Osteocyte (in vitro differentiated cells): Measurements from ENCODE around the gene GEN1. TPM values are rescaled to one million over a fixed set of nuclear protein-coding genes. Genes with fewer than 3 reads are reported as not detected.

Experiments
- DNase-seq: peaks from one replicate; pipeline ENCODE4 v3.0.0; 2021; ENCODE audit warnings: mixed read lengths; ENCODE audit not compliant: unreplicated experiment; ENCODE audit errors: extremely low spot score
- H3K27ac Mint-ChIP-seq: one replicate; pipeline ENCODE4 v1.8.0; 2021; ENCODE audit warnings: mild to moderate bottlenecking, mixed read lengths; ENCODE audit not compliant: unreplicated experiment
- H3K27me3 Mint-ChIP-seq: one replicate; pipeline ENCODE4 v1.8.0; 2021; ENCODE audit warnings: mixed read lengths; ENCODE audit not compliant: unreplicated experiment
- H3K36me3 Mint-ChIP-seq: one replicate; pipeline ENCODE4 v1.8.0; 2021; ENCODE audit warnings: mixed read lengths; ENCODE audit not compliant: unreplicated experiment
- H3K4me1 Mint-ChIP-seq: one replicate; pipeline ENCODE4 v1.8.0; 2021; ENCODE audit warnings: mixed read lengths; ENCODE audit not compliant: unreplicated experiment
- H3K4me3 Mint-ChIP-seq: one replicate; pipeline ENCODE4 v1.8.0; 2021; ENCODE audit warnings: mild to moderate bottlenecking, moderate library complexity, mixed read lengths; ENCODE audit not compliant: unreplicated experiment
- H3K9me3 Mint-ChIP-seq: one replicate; pipeline ENCODE4 v1.8.0; 2021; ENCODE audit warnings: mixed read lengths; ENCODE audit not compliant: unreplicated experiment
- total RNA-seq: library from RNA; stranded (reverse); gene quantifications from 2 replicates; pipeline ENCODE4 v1.2.1, GENCODE V29; 2021
- TF ChIP-seq, protein P1 (sequence below): fragments of 200-600 bp; sonication (generic); IDR thresholded peaks from 2 replicates; pipeline ENCODE4 v1.5.0; 2021; ENCODE audit warnings: antibody characterized with exemption, mild to moderate bottlenecking, moderate library complexity

GEN1 gene
- total RNA-seq, 1 donor from 2014 or later: 11.0 TPM

DNA sequence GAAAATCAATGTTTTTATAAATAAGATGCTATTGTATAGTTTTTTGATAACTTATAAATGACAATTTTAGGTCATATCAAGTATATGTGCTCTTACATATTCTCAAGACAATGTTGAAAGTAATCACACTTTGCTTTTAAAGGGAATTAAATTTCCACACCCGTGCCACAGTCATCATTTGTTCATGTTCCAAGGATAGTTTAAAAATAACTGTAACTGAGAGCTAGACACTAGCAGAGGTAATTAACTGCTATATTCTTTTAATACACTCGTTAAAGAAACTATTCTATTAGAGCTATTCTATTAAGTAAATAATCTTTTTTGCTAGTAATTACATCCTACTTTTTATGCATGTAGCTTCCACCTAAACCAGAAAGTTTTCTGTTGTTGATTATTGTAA lies 18.0 kb downstream of the GEN1 start:
- DNase-seq: no peak
- Mint-ChIP-seq H3K27me3 (no peaks in the 10 kb centered on the region), H3K36me3 (peaks cover 12% of the 10 kb centered on the region), H3K4me3 (no peak overlapping the region), H3K9me3 (no peaks in the 10 kb centered on the region), H3K27ac (no peak overlapping the region), H3K4me1 (no peaks in the 10 kb centered on the region)
- TF ChIP-seq, protein P1, sequence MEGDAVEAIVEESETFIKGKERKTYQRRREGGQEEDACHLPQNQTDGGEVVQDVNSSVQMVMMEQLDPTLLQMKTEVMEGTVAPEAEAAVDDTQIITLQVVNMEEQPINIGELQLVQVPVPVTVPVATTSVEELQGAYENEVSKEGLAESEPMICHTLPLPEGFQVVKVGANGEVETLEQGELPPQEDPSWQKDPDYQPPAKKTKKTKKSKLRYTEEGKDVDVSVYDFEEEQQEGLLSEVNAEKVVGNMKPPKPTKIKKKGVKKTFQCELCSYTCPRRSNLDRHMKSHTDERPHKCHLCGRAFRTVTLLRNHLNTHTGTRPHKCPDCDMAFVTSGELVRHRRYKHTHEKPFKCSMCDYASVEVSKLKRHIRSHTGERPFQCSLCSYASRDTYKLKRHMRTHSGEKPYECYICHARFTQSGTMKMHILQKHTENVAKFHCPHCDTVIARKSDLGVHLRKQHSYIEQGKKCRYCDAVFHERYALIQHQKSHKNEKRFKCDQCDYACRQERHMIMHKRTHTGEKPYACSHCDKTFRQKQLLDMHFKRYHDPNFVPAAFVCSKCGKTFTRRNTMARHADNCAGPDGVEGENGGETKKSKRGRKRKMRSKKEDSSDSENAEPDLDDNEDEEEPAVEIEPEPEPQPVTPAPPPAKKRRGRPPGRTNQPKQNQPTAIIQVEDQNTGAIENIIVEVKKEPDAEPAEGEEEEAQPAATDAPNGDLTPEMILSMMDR: no peak

- Mint-ChIP-seq H3K9me3 (no peaks in the 10 kb centered on the region), H3K27ac (no peak overlapping the region), H3K4me1 (no peaks in the 10 kb centered on the region), H3K36me3 (peaks cover 12% of the 10 kb centered on the region), H3K27me3 (no peaks in the 10 kb centered on the region), H3K4me3 (no peak overlapping the region)
- DNase-seq: no peak
- TF ChIP-seq, protein P1: no peak
Measured at GRCh38 chr2:17772532-17772931, 18.6 kb downstream of the GEN1 start.

- Mint-ChIP-seq H3K27ac (no peak overlapping the region), H3K4me3 (no peak overlapping the region), H3K4me1 (no peaks in the 10 kb centered on the region), H3K36me3 (peaks cover 22% of the 10 kb centered on the region), H3K9me3 (peaks cover 10% of the 10 kb centered on the region), H3K27me3 (no peaks in the 10 kb centered on the region)
- no peak for DNase-seq
- TF ChIP-seq, protein P1: no peak
Measured at GRCh38 chr2:17780546-17780945, 26.6 kb downstream of the GEN1 start.

- peaks cover 18% of the 10 kb centered on the region for H3K36me3 Mint-ChIP-seq
Measured at GRCh38 chr2:17781482-17781881, 27.5 kb downstream of the GEN1 start.

DNA sequence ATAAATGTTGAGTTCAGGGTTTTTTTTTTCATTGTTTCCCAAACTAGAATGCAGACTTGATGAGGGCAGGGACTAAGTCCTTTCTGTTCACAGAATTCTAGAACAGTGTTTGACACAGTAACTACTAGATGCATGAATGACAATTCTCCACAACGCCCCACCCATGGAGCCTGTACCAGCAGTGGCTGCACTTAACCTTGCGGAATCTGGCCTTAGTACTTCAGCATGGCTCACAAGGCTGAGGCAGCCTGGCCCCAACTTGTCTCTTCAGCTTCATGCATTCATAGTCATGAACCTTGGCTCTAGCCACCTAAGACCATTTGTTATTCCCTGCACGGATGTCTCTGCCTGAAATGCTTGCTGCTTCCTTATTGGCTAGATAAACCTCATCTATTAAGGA lies 32.8 kb downstream of the GEN1 start:
- no peak overlapping the region for H3K4me3 Mint-ChIP-seq
- H3K27me3 Mint-ChIP-seq: peaks cover 8% of the 10 kb centered on the region
- TF ChIP-seq, protein P1: no peak
- peaks cover 8% of the 10 kb centered on the region for H3K36me3 Mint-ChIP-seq
- H3K4me1 Mint-ChIP-seq: no peaks in the 10 kb centered on the region
- no peak overlapping the region for H3K27ac Mint-ChIP-seq
- no peak for DNase-seq
- peaks cover 10% of the 10 kb centered on the region for H3K9me3 Mint-ChIP-seq

More at GRCh38 chr2:17781482-17781881, 27.5 kb downstream of the GEN1 start:
- DNase-seq: no peak
- no peaks in the 10 kb centered on the region for H3K4me1 Mint-ChIP-seq
- no peak overlapping the region for H3K4me3 Mint-ChIP-seq
- TF ChIP-seq, protein P1: no peak
- H3K27me3 Mint-ChIP-seq: no peaks in the 10 kb centered on the region
- peaks cover 10% of the 10 kb centered on the region for H3K9me3 Mint-ChIP-seq
- no peak overlapping the region for H3K27ac Mint-ChIP-seq
